ENCODE measurements around the gene TBC1D25. TPM values are rescaled to one million over a fixed set of nuclear protein-coding genes. Genes with fewer than 3 reads are reported as not detected.

TBC1D25 gene
- total RNA-seq, 1 donor from 2014 or later: 13.1 TPM

- no peak for TF ChIP-seq CTCF (IDR thresholded peaks at IDR 0.05; ENCODE audit: insufficient read depth, low read depth, low read length)
- no peak for TF ChIP-seq EZH2 (IDR thresholded peaks at IDR 0.05; ENCODE audit: insufficient read depth, low read length)
- no peak overlapping the region for H2AFZ ChIP-seq (ENCODE audit: low read depth, low read length)
- H3K36me3 ChIP-seq (ENCODE audit: insufficient read depth, low read length): no peaks in the 10 kb centered on the region
- H4K20me1 ChIP-seq (ENCODE audit: insufficient read depth, low read length): no peaks in the 10 kb centered on the region
- H3K4me3 ChIP-seq (ENCODE audit: insufficient read depth, low read depth, low read length): no peak overlapping the region
- FAIRE-seq: peak; percentile 96
- no peaks in the 10 kb centered on the region for H3K9me3 ChIP-seq (ENCODE audit: insufficient read depth, low read depth, low read length)
- H3K4me2 ChIP-seq (ENCODE audit: low read length): peak overlapping the region; percentile 38
- H3K27ac Mint-ChIP-seq (ENCODE audit: unreplicated experiment): no peak overlapping the region
- peak overlapping the region; percentile 66 for H3K4me3 Mint-ChIP-seq (ENCODE audit: unreplicated experiment)
- H3K9me3 Mint-ChIP-seq (ENCODE audit: unreplicated experiment): no peaks in the 10 kb centered on the region
- peaks cover 11% of the 10 kb centered on the region for H3K4me1 ChIP-seq (ENCODE audit: insufficient read depth, low read length)
- peaks cover 15% of the 10 kb centered on the region for H3K4me1 Mint-ChIP-seq (ENCODE audit: low read depth, unreplicated experiment)
- H3K27ac ChIP-seq (ENCODE audit: low read depth, low read length): peak overlapping the region; percentile 61
- H3K9ac ChIP-seq (ENCODE audit: low read length): peak overlapping the region; percentile 26
- H3K27me3 ChIP-seq (ENCODE audit: insufficient read depth, low read length): no peaks in the 10 kb centered on the region
- DNase-seq (ENCODE audit: low read depth): peak; percentile 85
- no peaks in the 10 kb centered on the region for H3K79me2 ChIP-seq (ENCODE audit: insufficient read depth, low read length)
- no peaks in the 10 kb centered on the region for H3K36me3 Mint-ChIP-seq (ENCODE audit: low read depth, unreplicated experiment)
- no peaks in the 10 kb centered on the region for H3K27me3 Mint-ChIP-seq (ENCODE audit: low read depth, unreplicated experiment)
These were observed 41.1 kb upstream of the TBC1D25 start for GRCh38 chrX:48498374-48498809.

GRCh38 chrX:48504261-48504660, 35.3 kb upstream of the TBC1D25 start:
- Histone ChIP-seq H3K36me3 (ENCODE audit: insufficient read depth, low read length) (no peaks in the 10 kb centered on the region), H3K79me2 (ENCODE audit: insufficient read depth, low read length) (peaks cover 4% of the 10 kb centered on the region), H3K9me3 (ENCODE audit: insufficient read depth, low read depth, low read length) (no peaks in the 10 kb centered on the region), H3K4me2 (ENCODE audit: low read length) (no peak overlapping the region), H4K20me1 (ENCODE audit: insufficient read depth, low read length) (no peaks in the 10 kb centered on the region), H3K27me3 (ENCODE audit: insufficient read depth, low read length) (no peaks in the 10 kb centered on the region), H3K4me1 (ENCODE audit: insufficient read depth, low read length) (no peaks in the 10 kb centered on the region), H3K27ac (ENCODE audit: low read depth, low read length) (no peak overlapping the region), H2AFZ (ENCODE audit: low read depth, low read length) (no peak overlapping the region), H3K4me3 (ENCODE audit: insufficient read depth, low read depth, low read length) (no peak overlapping the region), H3K9ac (ENCODE audit: low read length) (no peak overlapping the region)
- H3K4me3 Mint-ChIP-seq (ENCODE audit: unreplicated experiment): peak overlapping the region; percentile 62
- TF ChIP-seq CTCF (IDR thresholded peaks at IDR 0.05; ENCODE audit: insufficient read depth, low read depth, low read length) (no peak), EZH2 (IDR thresholded peaks at IDR 0.05; ENCODE audit: insufficient read depth, low read length) (no peak)
- H3K9me3 Mint-ChIP-seq (ENCODE audit: unreplicated experiment): no peaks in the 10 kb centered on the region
- DNase-seq (ENCODE audit: low read depth) (no peak), FAIRE-seq (no peak)
- peaks cover 7% of the 10 kb centered on the region for H3K4me1 Mint-ChIP-seq (ENCODE audit: low read depth, unreplicated experiment)
- H3K27ac Mint-ChIP-seq (ENCODE audit: unreplicated experiment): no peak overlapping the region
- H3K36me3 Mint-ChIP-seq (ENCODE audit: low read depth, unreplicated experiment): no peaks in the 10 kb centered on the region
- no peaks in the 10 kb centered on the region for H3K27me3 Mint-ChIP-seq (ENCODE audit: low read depth, unreplicated experiment)

GRCh38 chrX:48505481-48505880, 34.0 kb upstream of the TBC1D25 start:
- H3K4me1 ChIP-seq (ENCODE audit: insufficient read depth, low read length): peaks cover 10% of the 10 kb centered on the region
- Mint-ChIP-seq H3K9me3 (ENCODE audit: unreplicated experiment) (no peaks in the 10 kb centered on the region), H3K36me3 (ENCODE audit: low read depth, unreplicated experiment) (no peaks in the 10 kb centered on the region), H3K4me1 (ENCODE audit: low read depth, unreplicated experiment) (peaks cover 10% of the 10 kb centered on the region), H3K4me3 (ENCODE audit: unreplicated experiment) (no peak overlapping the region), H3K27me3 (ENCODE audit: low read depth, unreplicated experiment) (no peaks in the 10 kb centered on the region), H3K27ac (ENCODE audit: unreplicated experiment) (no peak overlapping the region)
- FAIRE-seq (peak; percentile 17), DNase-seq (ENCODE audit: low read depth) (no peak)
- H3K27me3 ChIP-seq (ENCODE audit: insufficient read depth, low read length): no peaks in the 10 kb centered on the region
- no peak overlapping the region for H2AFZ ChIP-seq (ENCODE audit: low read depth, low read length)
- no peaks in the 10 kb centered on the region for H3K36me3 ChIP-seq (ENCODE audit: insufficient read depth, low read length)
- peaks cover 14% of the 10 kb centered on the region for H3K79me2 ChIP-seq (ENCODE audit: insufficient read depth, low read length)
- no peak overlapping the region for H3K4me3 ChIP-seq (ENCODE audit: insufficient read depth, low read depth, low read length)
- no peaks in the 10 kb centered on the region for H4K20me1 ChIP-seq (ENCODE audit: insufficient read depth, low read length)
- no peak overlapping the region for H3K9ac ChIP-seq (ENCODE audit: low read length)
- H3K4me2 ChIP-seq (ENCODE audit: low read length): no peak overlapping the region
- no peaks in the 10 kb centered on the region for H3K9me3 ChIP-seq (ENCODE audit: insufficient read depth, low read depth, low read length)
- TF ChIP-seq CTCF (IDR thresholded peaks at IDR 0.05; ENCODE audit: insufficient read depth, low read depth, low read length): no peak
- no peak for TF ChIP-seq EZH2 (IDR thresholded peaks at IDR 0.05; ENCODE audit: insufficient read depth, low read length)
- H3K27ac ChIP-seq (ENCODE audit: low read depth, low read length): no peak overlapping the region

Measured in astrocyte (in vitro differentiated cells and primary cell).